NCI-H2171 treated with DMSO at 0.1 percent for 48 hours (cell line): ENCODE measurements around the gene RASSF1.
"Not testable (repeated sequence)": the region's sequence is repeated elsewhere in the genome, so short reads cannot be mapped to it uniquely, and the experiment has no call there.

Source experiments
- DNase-seq: peaks from one replicate; lab custom pipeline; 2025; lab: John Stamatoyannopoulos, UW

Gene RASSF1

GRCh38 chr3:50323614-50324199, 16.9 kb downstream of the RASSF1 start:
- no peak for DNase-seq

- DNase-seq = no peak
Observed at GRCh38 chr3:50323092-50323600, 17.5 kb downstream of the RASSF1 start.

- DNase-seq = no peak
Observed at GRCh38 chr3:50322386-50323091, 18.1 kb downstream of the RASSF1 start, which contains the start of gene HYAL2. TSS of gene HYAL2 (minus strand) at chr3:50322745. CDS start at chr3:50320489, 2,256 bp downstream.

GRCh38 chr3:50322115-50322385, 18.6 kb downstream of the RASSF1 start:
- DNase-seq = no peak

- DNase-seq = peak; percentile 78
Observed at GRCh38 chr3:50321336-50322114, 19.1 kb downstream of the RASSF1 start.

- peak; percentile 42 for DNase-seq
Observed at GRCh38 chr3:50320853-50321335, 19.7 kb downstream of the RASSF1 start.

- no peak for DNase-seq
Observed at GRCh38 chr3:50319894-50320625, 20.6 kb downstream of the RASSF1 start.

GRCh38 chr3:50319181-50319893, 21.3 kb downstream of the RASSF1 start:
- no peak for DNase-seq

GRCh38 chr3:50318615-50319014, 22.0 kb downstream of the RASSF1 start:
- no peak for DNase-seq

- DNase-seq = no peak
Observed at GRCh38 chr3:50318163-50318562, 22.5 kb downstream of the RASSF1 start.

- DNase-seq = no peak
Observed at GRCh38 chr3:50317300-50317699, 23.3 kb downstream of the RASSF1 start.

GRCh38 chr3:50316657-50317242, 23.9 kb downstream of the RASSF1 start:
- peak; percentile 51 for DNase-seq

- no peak for DNase-seq
Observed at GRCh38 chr3:50314816-50315215, 25.8 kb downstream of the RASSF1 start.

GRCh38 chr3:50314342-50314741, 26.3 kb downstream of the RASSF1 start:
- DNase-seq = no peak

- not testable (repeated sequence) for DNase-seq
Observed at GRCh38 chr3:50312041-50312440, 28.6 kb downstream of the RASSF1 start.

GRCh38 chr3:50304601-50305000, 36.0 kb downstream of the RASSF1 start:
- DNase-seq = no peak

- DNase-seq = no peak
Observed at GRCh38 chr3:50303013-50303815, 37.4 kb downstream of the RASSF1 start, which contains the start of gene HYAL1. TSS of gene HYAL1 (minus strand) at chr3:50303574. CDS start at chr3:50302956, 618 bp downstream.

- no peak for DNase-seq
Observed at GRCh38 chr3:50302095-50303012, 38.3 kb downstream of the RASSF1 start.

GRCh38 chr3:50300681-50301254, 39.9 kb downstream of the RASSF1 start:
- DNase-seq = no peak
